DMS53 treated with DMSO at 0.1 percent for 48 hours (cell line): ENCODE data around the gene RFXANK.

Source experiments
- DNase-seq: peaks from one replicate; lab custom pipeline; 2025; ENCODE audit not compliant: unreplicated experiment; lab: John Stamatoyannopoulos, UW

RFXANK gene

DNA sequence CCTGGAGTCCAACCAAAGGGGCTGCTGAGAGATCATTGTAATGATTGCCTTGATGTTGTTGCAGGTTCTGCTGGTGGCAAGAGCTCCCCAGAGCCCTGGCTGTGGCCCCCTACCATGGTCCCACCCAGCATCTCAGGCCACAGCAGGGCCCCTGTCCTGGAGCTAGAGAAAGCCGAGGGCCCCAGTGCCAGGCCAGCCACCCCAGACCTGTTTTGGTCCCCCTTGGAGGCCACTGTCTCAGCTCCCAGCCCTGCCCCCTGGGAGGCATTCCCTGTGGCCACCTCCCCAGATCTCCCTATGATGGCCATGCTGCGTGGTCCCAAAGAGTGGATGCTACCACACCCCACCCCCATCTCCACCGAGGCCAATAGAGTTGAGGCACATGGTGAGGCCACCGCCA lies 35.2 kb downstream of the RFXANK start:
- DNase-seq, result no peak

DNA sequence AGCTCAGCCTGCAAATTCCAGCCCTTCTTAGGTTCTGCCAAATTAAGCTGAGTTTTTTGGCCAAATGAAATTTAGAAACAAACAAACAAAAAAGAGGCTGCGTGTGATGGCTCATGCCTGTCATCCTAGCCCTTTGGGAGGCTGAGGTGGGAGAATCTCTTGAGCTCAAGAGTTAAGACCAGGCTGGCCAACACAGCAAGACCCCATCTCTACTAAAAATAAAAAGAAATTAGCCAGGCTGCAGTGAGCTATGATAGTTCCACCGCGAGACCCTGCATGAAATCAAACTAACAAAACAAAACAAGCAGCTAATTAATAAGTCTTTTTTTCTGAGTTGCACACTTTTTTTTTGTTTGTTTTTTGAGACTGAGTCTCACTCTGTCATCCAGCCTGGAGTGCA lies 37.6 kb downstream of the RFXANK start:
- no peak for DNase-seq

DNA sequence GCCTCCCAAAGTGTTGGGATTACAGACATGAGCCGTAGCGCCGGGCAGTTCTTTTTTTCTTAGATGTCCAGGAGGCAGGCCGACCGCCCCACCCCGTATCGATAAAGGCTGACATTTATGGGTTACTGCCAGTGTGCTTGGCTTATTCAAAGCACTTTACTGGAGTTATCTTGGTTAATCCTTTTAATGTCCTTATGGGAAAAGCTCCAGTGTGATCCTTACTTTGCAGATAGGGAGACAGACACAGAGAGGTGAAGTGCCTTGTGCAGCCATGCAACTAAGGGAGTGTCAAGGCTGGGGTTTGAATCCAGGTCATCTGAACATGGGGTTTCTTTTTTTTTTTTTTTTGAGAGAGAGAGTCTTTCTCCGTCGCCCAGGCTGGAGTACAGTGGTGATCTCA lies 38.9 kb downstream of the RFXANK start:
- DNase-seq, result no peak

DNA sequence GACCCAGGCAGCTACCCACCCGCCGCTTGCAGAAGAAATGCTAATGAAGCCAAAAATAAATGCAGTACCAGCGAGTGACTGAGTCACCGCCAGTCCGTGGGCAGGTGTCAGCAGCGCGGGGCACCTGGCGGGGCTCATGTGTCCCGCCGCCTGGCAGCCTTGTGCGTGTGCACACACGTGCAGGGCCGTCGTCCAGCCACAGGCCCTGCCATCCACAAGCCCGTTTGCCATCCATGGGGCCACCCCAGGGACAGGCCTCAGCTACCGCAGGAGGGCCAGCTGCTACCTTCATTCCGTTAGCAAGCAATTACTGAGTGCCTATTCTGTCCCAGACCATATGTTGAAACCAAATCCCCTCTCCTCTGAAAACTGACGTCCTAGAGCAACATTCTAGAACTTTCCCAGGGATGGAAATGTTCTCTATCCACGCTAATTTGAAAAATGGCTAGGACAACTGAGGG lies 40.2 kb downstream of the RFXANK start:
- no peak for DNase-seq

DNA sequence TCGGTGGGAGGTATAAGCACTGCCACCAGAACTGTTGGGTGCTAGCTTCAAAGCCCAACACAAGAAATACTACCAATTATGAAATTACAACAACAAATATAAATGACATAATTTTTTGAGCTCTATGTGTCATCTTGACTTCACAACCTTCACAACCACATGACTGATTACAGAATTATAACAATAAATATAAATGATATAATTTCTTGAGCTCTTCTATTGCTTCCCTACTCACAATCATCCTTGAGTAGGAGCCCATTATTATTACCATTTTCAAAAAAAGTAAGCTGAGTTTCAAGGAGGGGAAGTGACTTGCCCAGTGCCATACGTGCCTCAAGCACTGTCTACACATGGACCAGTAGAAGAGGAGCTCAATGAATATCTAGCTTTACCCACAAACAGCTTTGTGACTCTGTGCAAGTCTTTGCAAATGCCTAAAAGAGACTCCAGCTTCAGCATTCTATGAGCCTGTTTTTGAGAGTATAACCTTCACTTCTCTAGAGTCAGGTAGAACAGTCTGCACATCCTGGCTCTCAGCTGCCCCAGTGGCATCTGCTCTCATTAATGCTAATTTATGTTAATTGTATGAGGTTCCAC lies 42.3 kb downstream of the RFXANK start:
- no peak for DNase-seq

DNA sequence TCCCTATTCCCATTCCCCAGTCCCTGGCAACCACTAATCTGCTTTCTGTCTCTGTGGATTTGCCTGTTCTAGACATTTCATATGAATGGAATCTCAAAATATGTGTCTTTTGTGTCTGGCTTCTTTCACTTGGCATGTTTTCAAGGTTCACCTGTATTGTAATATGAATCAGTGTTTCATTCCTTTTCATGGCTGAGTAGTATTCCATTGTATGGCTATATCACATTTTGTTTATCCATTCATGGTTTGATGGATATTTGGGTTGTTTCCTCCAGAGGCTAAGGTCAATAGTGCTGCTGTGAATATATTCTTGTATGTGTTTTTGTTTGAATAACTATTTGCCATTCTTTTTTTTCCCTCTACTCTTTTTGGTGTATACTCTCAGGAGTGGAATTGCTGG lies 44.1 kb downstream of the RFXANK start:
- no peak for DNase-seq

DNA sequence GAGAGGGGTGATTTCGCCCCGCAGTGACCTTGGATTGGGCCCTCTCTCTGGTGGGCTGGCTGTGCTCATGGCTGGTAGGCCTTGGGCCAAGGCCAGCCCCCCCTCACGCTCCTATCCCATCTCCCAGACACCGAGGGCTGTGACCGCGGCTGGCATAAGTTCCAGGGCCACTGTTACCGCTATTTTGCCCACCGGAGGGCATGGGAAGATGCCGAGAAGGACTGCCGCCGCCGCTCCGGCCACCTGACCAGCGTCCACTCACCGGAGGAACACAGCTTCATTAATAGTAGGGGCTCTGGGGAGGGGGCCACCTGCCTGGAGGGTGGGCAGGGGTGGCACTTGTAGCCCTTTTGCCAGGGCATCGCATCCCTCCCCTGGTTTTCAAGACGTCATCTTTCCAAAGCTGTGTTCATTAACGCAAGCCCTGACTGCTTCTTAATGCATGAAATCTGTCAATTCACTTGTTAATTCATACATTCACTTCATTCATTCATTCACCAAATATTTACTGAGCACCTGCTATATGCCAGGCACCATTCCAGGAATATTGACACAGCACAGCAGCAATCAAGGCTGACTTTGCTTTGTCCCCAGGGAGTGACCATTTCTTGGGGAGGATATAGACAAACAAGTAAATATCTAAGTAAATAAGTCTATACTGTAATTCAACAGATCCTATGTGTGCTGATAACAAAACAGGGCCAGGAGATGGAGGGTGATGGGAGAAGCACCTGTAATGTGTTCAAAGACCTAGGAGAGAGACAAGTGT lies 46.3 kb downstream of the RFXANK start:
- DNase-seq, result no peak

DNA sequence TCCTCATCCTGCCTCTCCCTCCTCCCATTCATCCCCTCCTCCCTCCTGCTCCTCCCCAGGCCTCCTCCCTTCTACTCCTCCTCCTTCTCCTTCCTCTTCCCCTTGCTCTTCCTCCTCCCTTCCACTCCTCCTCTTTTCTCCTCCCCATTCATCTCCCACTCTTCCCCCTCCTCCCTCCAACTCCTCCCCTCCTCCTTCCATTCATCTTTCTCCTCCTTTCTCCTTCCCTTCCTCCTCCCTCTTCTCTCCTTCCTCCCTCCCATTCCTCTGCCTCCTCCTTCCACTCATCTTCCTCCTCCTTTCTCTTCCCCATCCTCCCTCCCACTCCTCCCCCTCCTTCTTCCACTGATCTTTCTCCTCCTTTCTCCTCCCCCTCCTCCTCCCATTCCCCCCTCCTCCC lies 47.6 kb downstream of the RFXANK start:
- DNase-seq, result no peak

DNA sequence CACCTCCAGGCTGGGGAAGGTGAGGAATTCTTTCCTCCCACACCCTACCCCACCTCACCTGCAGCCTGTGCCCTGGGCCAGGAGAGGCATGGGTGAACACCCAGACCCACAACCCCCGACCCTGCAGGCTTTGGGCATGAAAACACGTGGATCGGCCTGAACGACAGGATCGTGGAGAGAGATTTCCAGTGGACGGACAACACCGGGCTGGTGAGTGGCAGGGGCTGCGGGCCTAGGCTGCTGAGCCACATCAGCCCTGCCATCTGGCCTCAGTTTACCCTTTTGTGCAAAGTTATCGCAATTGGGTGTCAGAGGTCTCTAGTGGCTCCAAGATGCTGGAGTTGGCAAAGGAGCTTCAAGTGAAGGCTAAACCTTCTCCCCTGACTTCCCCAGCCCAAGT lies 48.4 kb downstream of the RFXANK start:
- DNase-seq, result no peak

DNA sequence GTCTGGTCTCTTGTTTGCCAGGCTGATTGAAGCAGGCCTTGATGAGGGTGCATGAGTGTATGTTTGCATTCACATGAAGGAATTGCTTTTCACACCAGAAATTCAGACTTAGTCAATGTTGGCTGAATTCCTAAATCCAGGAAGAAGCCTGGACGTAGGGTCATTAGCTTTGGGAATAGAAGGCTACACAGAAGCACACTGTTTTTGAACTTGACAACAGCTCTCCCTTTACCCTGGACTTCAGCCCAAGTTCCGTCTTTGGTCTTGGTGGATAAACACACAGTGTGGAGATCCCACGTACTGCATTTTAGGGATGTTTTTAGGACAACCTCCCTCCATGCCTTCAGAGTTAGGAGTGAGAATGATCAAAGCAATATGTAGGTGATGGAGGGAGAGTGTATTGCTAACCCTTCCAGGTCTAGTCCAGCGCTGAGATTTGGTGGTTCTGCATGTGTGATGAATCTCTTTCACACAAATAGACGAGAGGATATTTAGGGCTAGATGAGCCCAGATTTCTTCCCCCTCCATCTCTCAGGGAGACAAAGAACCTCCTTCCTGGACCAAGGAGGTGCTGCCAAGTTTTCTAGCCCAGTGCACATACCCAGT lies 58.2 kb downstream of the RFXANK start:
- DNase-seq, result no peak
